C4-2B (cell line): ENCODE data around the gene FNDC4.

Source experiments
- CTCF ChIP-seq: fragments of 450-650 bp; conservative IDR thresholded peaks from 2 replicates; pipeline ENCODE4 v1.5.1; 2017; ENCODE audit warnings: mild to moderate bottlenecking
- ZFX ChIP-seq: fragments of 450-650 bp; IDR thresholded peaks from 2 replicates; pipeline ENCODE4 v1.6.1; 2017

GRCh38 chr2:27451095-27451494 lies 43.9 kb downstream of the FNDC4 start:
- TF ChIP-seq CTCF (no peak), ZFX (no peak)
